NCI-H2196 (cell line): ENCODE measurements around the gene CCDC184.
A peak's percentile ranks its signal among the peaks of the same experiment; 100 is the strongest.
"Not testable (repeated sequence)": the region's sequence is repeated elsewhere in the genome, so short reads cannot be mapped to it uniquely, and the experiment has no call there.

Experiments used
- DNase-seq: peaks from one replicate; lab custom pipeline; 2025; ENCODE audit not compliant: unreplicated experiment; lab: John Stamatoyannopoulos, UW

The CCDC184 gene

DNA sequence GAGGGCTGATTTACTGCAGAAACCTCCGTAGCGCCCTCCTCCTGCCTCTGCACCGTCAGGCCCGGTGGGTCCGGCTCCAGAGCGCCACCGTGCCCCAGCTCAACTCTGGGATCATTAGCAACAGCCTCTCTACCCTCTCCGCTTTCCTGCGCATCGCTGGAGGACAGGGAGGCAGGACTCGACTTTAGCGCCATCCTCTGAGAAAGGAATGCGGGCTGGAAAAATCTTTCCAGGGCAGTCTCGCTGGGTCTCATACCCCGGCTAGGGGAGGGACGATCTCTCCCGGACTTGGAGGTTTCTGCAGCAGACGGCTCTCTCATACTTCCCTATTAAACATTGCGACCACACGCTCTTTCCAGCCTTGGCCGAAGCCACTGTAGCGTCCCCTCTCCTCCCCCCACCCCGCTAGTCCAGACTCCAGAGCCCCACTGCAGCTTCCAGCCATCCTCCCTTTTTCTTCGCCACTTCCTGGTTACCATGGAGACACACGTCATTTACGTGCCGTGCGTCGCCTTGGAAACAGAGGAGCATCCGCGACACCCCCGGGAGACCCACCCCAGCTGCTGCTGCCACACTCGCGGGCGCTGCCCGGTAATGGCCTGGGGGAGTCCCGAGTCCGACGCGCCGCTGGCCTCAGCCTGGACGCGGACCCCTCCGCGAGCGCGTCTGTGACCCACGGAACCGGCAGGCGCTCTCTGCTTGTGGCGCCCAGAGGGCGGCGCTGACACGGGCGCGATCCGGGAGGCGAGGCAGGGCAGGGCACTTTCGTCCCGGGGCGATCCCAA lies at the start of gene CCDC184:
Gene CCDC184, plus strand, starts transcription at position 554 of the 785 bp plus-strand sequence. CDS start 479 bp downstream, outside the sequence.
- DNase-seq: peak; percentile 83

- DNase-seq: no peak
These were observed 48.4 kb upstream of the CCDC184 start for GRCh38 chr12:48135027-48135426.

DNA sequence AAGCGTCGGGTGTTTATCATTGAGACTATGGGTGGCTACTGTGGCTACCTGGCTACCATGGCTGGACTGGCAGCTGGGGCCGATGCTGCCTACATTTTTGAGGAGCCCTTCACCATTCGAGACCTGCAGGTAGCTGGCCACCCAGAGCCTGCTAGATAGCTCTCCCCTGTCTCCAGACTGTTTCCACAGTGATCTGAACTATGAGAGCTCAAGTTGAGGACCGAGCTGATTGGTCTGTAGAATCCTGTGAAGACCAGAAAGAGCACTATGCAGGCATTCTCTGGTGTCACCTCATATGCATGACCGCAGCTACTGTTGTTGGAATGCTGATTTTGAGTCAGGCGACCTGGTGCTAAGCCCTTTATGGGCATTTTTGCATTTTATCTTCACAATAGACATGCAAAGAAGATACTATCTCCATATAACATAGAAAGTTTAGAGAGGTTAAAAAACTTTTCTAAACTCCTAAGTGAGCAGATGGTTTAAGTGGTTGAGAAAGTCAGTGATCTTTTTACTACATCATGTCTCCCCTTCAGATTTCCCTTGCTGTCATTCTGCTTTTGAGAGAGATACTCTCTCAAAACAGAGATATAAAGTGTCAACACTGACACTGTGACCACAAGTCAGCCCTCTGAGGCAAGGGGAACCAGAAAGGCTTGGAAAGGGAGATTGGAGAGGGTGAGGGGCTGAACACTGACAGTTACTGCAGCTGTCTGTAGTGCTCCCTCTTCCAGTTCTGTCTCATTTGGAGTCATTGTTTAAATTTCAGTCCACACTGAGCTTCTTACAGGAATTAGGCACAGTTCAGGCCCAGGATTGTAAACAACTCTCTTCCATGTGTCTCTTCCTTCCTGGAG lies 40.4 kb upstream of the CCDC184 start:
- DNase-seq: no peak

GRCh38 chr12:48143898-48144297 lies 39.5 kb upstream of the CCDC184 start:
- DNase-seq: no peak

- no peak for DNase-seq
These were observed 37.5 kb upstream of the CCDC184 start for GRCh38 chr12:48145981-48146380.

DNA sequence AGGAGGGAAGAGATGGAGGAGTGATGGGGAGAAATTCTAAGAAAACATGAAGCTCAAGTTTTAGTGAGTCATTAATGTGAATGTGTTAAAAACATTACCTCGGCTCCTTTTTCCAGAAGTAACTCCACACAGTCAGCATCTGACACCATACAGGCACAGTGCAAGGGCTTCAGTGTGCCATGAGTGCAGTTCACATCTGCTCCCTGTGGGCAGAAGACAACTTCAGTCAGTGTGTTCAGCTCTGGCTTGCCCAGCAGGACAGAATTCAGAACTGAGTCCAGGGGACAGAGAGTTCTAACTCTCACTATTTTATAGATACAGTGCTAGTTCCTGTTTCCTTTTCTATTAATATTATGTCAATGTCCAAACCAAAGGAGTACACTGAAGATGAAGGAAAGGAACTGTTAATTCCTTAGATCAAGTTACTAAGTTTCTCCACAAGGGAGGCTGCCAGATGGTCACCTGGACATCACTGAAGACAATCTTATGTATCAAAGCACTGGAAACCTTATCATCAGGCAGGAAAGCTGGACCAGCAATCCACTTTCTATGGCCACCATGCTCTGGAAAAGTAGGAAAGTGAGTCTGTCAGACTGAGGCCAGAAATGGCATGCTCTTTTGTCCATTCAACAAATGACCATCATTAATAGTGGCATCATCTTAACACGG lies 32.2 kb upstream of the CCDC184 start:
- no peak for DNase-seq

DNA sequence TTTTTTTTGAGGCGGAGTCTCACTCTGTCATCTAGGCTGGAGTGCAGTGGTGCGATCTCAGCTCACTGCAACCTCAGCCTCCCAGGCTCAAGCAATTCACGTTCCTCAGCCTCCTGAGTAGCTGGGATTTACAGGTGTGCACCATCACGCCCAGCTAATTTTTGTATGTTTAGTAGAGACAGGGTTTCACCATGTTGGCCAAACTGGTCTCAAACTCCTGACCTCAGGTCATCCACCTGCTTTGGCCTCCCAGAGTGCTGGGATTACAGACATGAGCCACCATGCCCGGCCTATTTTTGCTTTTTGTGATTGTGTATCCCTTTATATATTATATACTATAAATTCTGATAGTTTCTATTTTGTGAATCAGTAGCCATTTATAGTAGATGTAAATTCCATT lies 27.7 kb upstream of the CCDC184 start:
- not testable (repeated sequence) for DNase-seq

- no peak for DNase-seq
These were observed 26.8 kb upstream of the CCDC184 start for GRCh38 chr12:48156652-48157017.

GRCh38 chr12:48157018-48157888 lies 26.2 kb upstream of the CCDC184 start, which contains the start of gene ASB8:
ASB8 (minus strand) TSS chr12:48157515; CDS start chr12:48153496, 4,019 bp downstream.
- peak; percentile 96 for DNase-seq

GRCh38 chr12:48157889-48158370 lies 25.5 kb upstream of the CCDC184 start:
- DNase-seq: no peak

DNA sequence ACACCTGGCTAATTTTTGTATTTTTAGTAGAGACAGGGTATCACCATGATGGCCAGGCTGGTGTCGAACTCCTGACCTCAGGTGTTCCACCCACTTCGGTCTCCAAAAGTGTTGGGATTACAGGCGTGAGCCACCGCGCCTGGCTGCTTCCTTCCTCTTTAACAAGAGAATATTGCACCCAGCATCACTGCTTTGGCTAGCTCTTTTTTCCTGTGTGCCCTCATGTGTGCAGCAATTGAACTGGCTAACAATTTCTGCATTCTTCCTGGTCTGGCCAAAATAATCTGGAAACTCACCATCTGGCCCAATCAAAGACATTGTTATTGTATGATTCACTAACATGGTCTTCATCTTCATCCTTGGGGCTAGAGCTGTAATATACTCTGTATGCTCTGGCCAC lies 23.4 kb upstream of the CCDC184 start:
- DNase-seq: no peak

DNA sequence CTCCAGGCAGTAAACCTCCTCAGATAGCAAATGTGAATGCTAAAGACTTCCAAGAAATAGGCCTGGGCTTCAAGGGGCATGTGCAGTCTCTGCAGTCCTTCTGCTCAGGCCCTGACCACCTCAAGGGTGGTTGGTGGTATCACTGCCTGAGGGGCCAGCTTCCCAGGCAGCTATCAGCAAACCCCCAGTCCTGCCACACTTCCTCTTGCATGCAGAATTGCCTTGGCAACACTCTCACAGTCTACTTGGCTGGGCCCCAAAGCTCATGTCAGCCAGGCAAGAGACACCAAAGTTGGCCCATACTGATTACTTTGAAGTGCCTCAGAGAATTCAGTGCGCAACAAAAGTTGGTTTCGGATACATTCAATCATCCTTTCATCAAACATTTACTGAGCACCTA lies 22.6 kb upstream of the CCDC184 start:
- no peak for DNase-seq

DNA sequence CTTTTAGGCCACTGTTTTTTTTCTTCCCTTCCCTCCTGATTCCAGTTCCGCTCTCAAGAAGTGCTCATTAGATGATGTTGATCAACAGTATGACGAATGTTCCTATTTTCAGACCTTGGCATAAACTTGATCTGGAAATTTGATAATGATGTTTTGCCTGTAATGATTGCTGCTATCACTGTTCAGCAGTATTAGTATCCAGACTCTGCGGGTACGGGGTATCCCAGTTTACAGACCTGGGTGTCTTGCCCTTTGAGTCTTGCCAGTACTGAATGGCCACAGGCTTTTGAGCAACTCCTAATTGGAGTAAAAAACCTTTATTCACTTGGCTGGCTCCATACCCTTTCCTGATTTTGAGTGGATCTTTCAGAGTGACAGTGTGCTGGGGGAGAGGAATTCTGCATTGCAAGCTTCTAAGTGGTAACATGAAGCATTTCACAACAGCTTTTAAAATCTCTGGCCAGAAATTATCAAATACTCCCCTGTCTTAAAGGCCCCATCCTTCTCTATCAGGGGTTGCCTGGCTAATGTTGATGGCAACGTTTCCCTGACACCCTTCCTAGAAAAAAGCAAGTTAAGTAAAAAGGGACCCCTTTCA lies 20.2 kb upstream of the CCDC184 start:
- no peak for DNase-seq

DNA sequence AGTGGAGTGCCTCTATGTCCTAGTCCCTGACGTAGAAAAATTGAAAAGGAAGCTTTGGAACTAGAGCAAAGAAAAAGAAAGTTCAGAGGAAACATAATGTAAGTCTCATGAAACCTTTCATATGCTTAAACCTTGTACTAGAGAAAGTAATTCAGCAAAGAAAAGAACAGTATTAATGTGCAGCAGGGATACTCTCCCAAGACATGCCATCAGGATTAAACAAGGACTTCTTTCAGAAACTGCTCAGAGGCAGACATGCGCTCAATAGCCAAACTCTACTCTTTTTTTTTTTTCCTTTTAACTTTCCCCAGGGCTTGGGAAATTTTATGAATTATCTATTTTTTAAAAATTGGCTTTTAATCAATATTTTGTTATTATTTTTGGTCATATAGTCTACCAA lies 19.0 kb upstream of the CCDC184 start:
- no peak for DNase-seq

GRCh38 chr12:48165089-48165981 lies 18.1 kb upstream of the CCDC184 start:
- DNase-seq: peak; percentile 46

GRCh38 chr12:48169011-48169410 lies 14.4 kb upstream of the CCDC184 start:
- DNase-seq: no peak

DNA sequence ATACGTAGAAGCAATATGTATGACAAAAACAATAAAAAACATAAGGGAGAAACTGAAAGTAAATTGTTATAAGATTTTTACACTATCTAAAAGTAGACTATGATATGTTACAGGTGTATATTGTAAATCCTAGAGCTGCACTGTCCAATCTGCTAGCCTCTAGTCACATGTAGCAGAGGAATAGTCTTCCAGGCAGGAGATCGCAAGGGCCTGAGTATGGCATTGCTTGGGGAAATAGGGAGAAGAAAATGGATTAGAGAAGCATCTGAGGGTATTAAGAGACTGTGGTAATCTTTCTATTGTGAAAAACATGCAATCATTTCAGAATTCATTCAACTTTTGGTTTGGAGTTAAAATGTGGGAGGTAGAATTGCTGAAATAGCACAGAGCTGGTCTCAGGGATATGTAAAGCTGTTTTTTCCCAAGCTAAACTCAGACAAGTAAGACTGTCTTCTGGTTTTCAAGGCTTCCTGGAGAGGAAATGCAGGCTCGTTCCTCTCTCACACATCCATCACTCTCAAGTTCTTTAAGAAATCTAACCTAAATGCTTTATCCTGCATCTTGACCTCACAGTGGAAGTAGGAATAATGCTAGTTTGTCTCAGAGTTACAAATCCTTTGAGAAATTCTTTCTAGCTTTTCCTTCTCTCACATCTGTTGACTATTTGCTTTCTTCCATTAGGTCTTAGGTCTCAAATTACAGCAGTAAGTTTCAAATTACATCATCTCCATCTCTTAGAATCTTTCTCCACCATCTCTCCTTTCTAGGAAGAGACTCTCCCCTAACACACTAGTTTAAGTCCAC lies 7.6 kb upstream of the CCDC184 start:
- DNase-seq: no peak

DNA sequence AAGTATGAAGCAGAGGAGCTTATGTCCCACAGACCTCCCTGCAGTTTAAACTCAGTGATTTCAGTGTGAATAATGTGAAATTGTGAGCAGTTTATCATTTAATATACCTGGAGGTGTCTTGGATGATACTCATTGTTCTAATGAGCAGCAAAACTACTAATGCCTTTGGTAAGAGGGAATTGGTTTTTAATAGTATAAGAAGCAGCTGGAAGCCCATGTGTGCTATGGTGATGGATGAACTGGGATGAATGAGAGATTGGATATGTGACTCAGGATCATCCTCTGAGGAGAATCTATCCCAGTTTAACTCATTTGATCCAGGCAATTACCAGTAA lies 7.1 kb upstream of the CCDC184 start:
- no peak for DNase-seq
